GM06990 (cell line): ENCODE data around the gene TFPT.

Source experiments
- DNase-seq: peaks from one replicate; pipeline ENCODE4 v3.0.0-alpha.2; 2011; ENCODE audit not compliant: insufficient read length; ENCODE audit errors: extremely low read depth
- H3K27me3 ChIP-seq: replicated peaks from 2 replicates; pipeline ENCODE4 v1.6.0; 2011; ENCODE audit warnings: low read length; ENCODE audit not compliant: control insufficient read depth, insufficient read depth
- H3K36me3 ChIP-seq: 2 replicates; pipeline ENCODE4 v1.5.1; 2011; ENCODE audit warnings: low read length; ENCODE audit not compliant: control insufficient read depth, insufficient read depth
- H3K4me3 ChIP-seq: replicated peaks from 2 replicates; pipeline ENCODE4 v1.5.1; 2011; ENCODE audit warnings: low read depth, mild to moderate bottlenecking, control low read depth, low read length
- TF ChIP-seq, protein P1 (sequence below): IDR thresholded peaks from 2 replicates; pipeline ENCODE4 v1.5.1; 2011; ENCODE audit warnings: low read length, control low read depth, mild to moderate bottlenecking, inconsistent platforms; ENCODE audit not compliant: insufficient read depth, poor library complexity, severe bottlenecking

TFPT gene

DNA sequence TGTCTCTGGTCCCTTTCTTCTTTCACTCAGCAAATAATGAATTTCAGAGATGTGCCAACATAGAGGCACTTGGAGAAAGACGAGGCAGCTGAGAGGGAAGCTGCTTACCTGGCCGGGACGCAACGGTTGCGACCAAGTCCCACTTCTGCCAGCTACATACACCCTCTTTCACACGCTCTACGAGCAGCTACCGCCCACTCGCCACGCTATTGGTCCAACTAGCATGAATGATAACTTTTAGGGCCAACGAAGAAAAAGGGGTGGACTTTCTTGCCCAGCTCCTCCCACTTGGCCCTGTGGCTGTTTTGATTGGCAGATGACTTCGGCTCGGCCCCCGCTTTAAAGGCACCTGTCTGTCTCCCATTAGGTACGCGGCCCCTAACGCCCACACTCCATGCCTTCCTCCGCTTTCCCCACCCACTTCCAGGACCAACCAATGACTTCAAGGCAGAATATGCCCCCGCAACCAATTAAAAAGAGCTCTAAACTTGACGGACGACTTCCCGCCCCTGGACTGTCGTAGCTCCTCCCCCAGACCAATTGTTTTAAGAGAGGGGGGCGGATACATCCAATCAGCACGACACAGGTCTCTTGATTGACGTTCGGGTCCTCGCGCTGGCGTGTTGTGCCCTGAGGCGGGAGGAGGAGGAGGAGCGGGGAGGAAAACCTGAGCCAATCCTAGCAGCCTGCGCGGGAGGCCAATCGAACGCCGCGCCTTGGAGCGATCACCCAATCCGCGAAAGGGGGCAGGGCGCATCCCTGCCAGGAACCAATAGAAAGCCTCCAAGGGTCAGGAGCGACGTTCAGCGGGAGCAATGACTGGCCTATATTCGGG lies 21.6 kb upstream of the TFPT start:
- peaks cover 8% of the 10 kb centered on the region for H3K36me3 ChIP-seq
- TF ChIP-seq, protein P1, sequence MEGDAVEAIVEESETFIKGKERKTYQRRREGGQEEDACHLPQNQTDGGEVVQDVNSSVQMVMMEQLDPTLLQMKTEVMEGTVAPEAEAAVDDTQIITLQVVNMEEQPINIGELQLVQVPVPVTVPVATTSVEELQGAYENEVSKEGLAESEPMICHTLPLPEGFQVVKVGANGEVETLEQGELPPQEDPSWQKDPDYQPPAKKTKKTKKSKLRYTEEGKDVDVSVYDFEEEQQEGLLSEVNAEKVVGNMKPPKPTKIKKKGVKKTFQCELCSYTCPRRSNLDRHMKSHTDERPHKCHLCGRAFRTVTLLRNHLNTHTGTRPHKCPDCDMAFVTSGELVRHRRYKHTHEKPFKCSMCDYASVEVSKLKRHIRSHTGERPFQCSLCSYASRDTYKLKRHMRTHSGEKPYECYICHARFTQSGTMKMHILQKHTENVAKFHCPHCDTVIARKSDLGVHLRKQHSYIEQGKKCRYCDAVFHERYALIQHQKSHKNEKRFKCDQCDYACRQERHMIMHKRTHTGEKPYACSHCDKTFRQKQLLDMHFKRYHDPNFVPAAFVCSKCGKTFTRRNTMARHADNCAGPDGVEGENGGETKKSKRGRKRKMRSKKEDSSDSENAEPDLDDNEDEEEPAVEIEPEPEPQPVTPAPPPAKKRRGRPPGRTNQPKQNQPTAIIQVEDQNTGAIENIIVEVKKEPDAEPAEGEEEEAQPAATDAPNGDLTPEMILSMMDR: no peak
- peak overlapping the region; percentile 88 for H3K4me3 ChIP-seq
- peak; percentile 99 for DNase-seq
- H3K27me3 ChIP-seq: no peaks in the 10 kb centered on the region

DNA sequence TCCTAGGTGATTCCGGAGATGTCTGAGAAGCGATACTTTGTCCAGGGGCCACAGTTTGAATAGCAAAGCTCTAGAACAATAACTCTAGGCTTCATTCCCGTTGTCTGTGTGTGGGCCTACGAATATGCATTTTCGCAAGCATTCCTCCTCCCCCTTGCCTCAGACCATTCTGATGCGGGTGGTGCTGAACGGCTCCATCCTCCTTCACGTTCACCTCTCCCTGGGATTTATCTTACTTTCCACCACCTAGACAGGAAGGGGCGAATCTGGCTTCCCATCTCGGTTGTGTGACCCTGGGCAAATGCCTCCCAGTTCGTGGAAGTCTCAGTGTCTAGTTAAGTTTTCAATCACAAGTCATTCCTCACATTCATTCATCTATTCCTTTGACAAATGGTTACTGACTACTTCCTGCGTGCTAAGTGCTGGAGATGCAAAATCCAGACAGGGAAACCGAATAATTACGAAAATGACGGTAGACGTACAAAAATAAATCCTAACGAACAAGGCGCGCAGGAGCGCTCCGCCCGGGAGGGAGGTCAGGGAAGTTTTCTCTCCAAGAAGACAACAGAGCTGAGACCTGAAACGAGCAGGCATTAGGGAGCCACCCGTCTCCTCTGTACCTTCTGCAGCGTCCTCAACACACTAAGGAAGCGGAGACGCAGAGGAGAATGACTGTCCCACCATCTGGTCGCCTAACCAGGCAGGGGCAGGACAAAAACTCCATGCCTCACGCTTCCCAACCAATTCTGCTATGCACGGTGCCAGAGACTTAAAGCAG lies 20.8 kb upstream of the TFPT start:
- Histone ChIP-seq H3K4me3 (peak overlapping the region; percentile 69), H3K36me3 (peaks cover 9% of the 10 kb centered on the region), H3K27me3 (no peaks in the 10 kb centered on the region)
- TF ChIP-seq, protein P1: no peak
- DNase-seq: no peak

DNA sequence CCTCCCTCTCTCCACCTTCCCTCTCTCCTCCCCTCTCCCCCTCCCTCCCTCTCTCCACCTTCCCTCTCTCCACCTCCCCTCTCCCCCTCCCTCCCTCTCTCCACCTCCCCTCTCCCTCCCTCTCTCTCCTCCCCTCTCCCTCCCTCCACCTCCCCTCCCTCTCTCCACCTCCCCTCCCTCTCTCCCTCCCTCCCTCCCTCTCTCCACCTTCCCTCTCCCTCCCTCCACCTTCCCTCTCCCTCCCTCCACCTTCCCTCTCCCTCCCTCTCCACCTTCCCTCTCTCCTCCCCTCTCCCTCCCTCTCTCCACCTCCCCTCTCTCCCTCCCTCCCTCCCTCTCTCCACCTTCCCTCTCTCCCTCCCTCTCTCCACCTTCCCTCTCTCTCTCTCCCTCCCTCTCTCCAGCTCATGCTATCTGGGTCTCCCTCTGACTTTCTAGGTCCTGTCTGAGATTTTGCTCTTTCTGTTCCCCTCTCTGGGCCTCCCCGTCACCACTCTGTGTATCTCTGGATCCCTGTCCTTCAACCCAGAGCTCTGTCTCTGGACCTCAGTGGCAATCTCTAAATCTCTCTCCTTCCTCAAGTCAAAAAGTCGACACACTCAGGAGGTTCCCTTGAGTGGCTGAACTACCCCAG lies 18.6 kb upstream of the TFPT start:
- H3K4me3 ChIP-seq: no peak overlapping the region
- DNase-seq: no peak
- TF ChIP-seq, protein P1: no peak
- H3K36me3 ChIP-seq: peaks cover 14% of the 10 kb centered on the region
- H3K27me3 ChIP-seq: no peaks in the 10 kb centered on the region

DNA sequence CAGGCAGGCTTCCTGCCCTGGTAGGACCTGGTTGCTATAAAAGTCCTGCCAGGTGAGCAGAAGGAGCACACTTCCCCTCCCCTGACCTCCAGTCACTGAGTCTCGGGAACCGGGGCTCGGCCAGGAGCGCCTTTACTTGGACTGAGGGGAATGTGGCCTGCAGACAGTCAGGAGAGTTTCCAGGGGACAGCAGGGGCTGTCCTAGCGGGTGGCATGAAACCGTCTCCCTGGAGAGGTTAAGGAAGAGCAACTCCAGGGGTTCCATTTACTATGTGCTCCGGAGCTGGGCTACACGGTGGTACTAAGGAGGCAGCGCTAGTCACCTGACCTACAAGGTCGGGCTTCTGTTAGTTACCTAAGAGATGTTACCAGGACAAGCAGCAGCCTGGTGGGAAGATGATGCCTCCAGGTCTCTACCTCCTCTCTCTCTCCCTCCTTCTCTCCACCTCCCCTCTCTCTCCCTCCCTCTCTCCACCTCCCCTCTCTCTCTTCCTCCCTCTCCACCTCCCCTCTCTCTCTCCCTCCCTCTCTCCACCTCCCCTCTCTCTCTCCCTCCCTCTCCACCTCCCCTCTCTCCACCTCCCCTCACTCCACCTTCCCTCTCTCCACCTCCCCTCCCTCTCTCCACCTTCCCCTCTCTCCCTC lies 18.0 kb upstream of the TFPT start:
- DNase-seq: no peak
- Histone ChIP-seq H3K27me3 (no peaks in the 10 kb centered on the region), H3K4me3 (no peak overlapping the region), H3K36me3 (peaks cover 17% of the 10 kb centered on the region)
- TF ChIP-seq, protein P1: no peak

DNA sequence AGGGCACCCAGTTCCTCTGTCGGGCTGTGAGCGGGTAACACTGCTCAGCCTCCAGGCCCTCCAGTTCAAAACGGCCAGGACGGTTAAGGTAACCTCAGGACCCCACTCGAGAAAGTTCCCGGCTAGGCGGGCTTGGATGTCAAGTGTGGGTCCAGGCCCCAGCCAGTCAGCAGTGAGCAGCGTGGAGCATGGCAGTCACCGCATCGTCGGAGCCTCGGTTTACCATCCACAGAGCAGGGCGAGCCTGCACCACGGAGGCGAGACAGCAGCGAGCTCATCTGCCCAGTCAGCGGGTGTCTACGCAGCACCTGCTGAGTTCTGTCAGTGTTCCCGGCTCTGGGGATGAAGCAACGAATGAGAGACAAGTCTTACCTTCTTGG lies 14.2 kb upstream of the TFPT start:
- no peaks in the 10 kb centered on the region for H3K27me3 ChIP-seq

More for the DNA sequence above, 14.2 kb upstream of the TFPT start:
- no peak for DNase-seq
- Histone ChIP-seq H3K36me3 (peaks cover 29% of the 10 kb centered on the region), H3K4me3 (no peak overlapping the region)
- TF ChIP-seq, protein P1: no peak
